ENCODE data around the gene FOXP1. TPM values are rescaled to one million over a fixed set of nuclear protein-coding genes. Genes with fewer than 3 reads are reported as not detected.

The FOXP1 gene
- total and polyA plus RNA-seq, 2 of the 13 experiments (the other 11 are each of a cell fraction or from before 2014, with no cell fraction given): 40.4 to 59.0 TPM

GRCh38 chr3:71579935-71580406, 3.6 kb downstream of the FOXP1 start (continued):
- no peak for TF ChIP-seq SAFB2 (CRISPR knock-in tag; IDR thresholded peaks at IDR 0.05; ENCODE audit: borderline replicate concordance, low read depth)
- no peak for TF ChIP-seq SP1 (IDR thresholded peaks at IDR 0.05)
- TF ChIP-seq SP1 (CRISPR knock-in tag; IDR thresholded peaks at IDR 0.05): no peak
- no peak for TF ChIP-seq CREB1 (IDR thresholded peaks at IDR 0.05)
- peak; percentile 74 for TF ChIP-seq CREB1 (CRISPR knock-in tag; IDR thresholded peaks at IDR 0.05)
- no peak for TF ChIP-seq ATF2 (CRISPR knock-in tag; IDR thresholded peaks at IDR 0.05)
- no peak for TF ChIP-seq ZNF496 (CRISPR knock-in tag; IDR thresholded peaks at IDR 0.05; ENCODE audit: insufficient replicate concordance)
- TF ChIP-seq ZNF343 (CRISPR knock-in tag; IDR thresholded peaks at IDR 0.05): no peak
- no peak for TF ChIP-seq RORA (CRISPR knock-in tag; IDR thresholded peaks at IDR 0.05)
- no peak; the same call in 1 of the 2 replicates for TF ChIP-seq HMG20A (CRISPR knock-in tag; IDR thresholded peaks at IDR 0.05; ENCODE audit: borderline replicate concordance)
- peak; percentile 39; the same call in 1 of the 2 replicates for TF ChIP-seq MAX (IDR thresholded peaks at IDR 0.05)
- TF ChIP-seq ZNF761 (CRISPR knock-in tag; conservative IDR thresholded peaks at IDR 0.05): no peak
- TF ChIP-seq GTF2F1 (IDR thresholded peaks at IDR 0.05; ENCODE audit: low read length): no peak
- TF ChIP-seq IRF2 (CRISPR knock-in tag; IDR thresholded peaks at IDR 0.05): no peak
- TF ChIP-seq HIC2 (CRISPR knock-in tag; IDR thresholded peaks at IDR 0.05; ENCODE audit: low read depth): no peak
- TF ChIP-seq MIER2 (CRISPR knock-in tag; IDR thresholded peaks at IDR 0.05): no peak
- TF ChIP-seq GMEB2 (CRISPR knock-in tag; IDR thresholded peaks at IDR 0.05; ENCODE audit: low read depth): no peak
- peak; percentile 65 for TF ChIP-seq GFI1 (CRISPR knock-in tag; IDR thresholded peaks at IDR 0.05; ENCODE audit: borderline replicate concordance)
- TF ChIP-seq ELF1 (CRISPR knock-in tag; IDR thresholded peaks at IDR 0.05): peak; percentile 43; the same call in 1 of the 2 replicates
- TF ChIP-seq REXO4 (CRISPR knock-in tag; IDR thresholded peaks at IDR 0.05; ENCODE audit: borderline replicate concordance): no peak
- no peak for TF ChIP-seq CTCF (CRISPR knock-in tag; IDR thresholded peaks at IDR 0.05)
- TF ChIP-seq LRRFIP1 (CRISPR knock-in tag; conservative IDR thresholded peaks at IDR 0.05): no peak
- TF ChIP-seq SIX1 (CRISPR knock-in tag; IDR thresholded peaks at IDR 0.05; ENCODE audit: borderline replicate concordance): no peak
